Lung (tissue), 12 donors: ENCODE results near the gene TRABD2A. TPM values are rescaled to one million over a fixed set of nuclear protein-coding genes. Genes with fewer than 3 reads are reported as not detected.

Experiments used
- ATAC-seq: fragments of 200-7000 bp; cut with Tn5 transposase; one replicate; pipeline ENCODE4 v1.9.1; 2020; ENCODE audit warnings: moderate number of reproducible peaks; ENCODE audit not compliant: insufficient read depth, low FRiP score
- DNase-seq, 3 donors: peaks; one replicate each; pipeline ENCODE4 v3.0.0-alpha.2; 2013 to 2017
- H3K27ac ChIP-seq, 2 donors: one replicate each; pipeline ENCODE4 v1.5.1; 2013; ENCODE audit warnings: mild to moderate bottlenecking in 2 of 2, moderate library complexity in 2 of 2, control low read depth in 1 of 2, inconsistent platforms in 1 of 2, low read depth in 1 of 2, low read length in 1 of 2
- H3K27me3 ChIP-seq, 3 donors: one replicate each; pipeline ENCODE4 v1.5.1; 2013; ENCODE audit warnings: low read length in 2 of 3; ENCODE audit not compliant: control insufficient read depth in 3 of 3, insufficient read depth in 3 of 3
- H3K36me3 ChIP-seq, 4 donors: one replicate each; pipeline ENCODE4 v1.5.1; 2013; ENCODE audit warnings: low read length in 4 of 4, mild to moderate bottlenecking in 1 of 4, moderate library complexity in 1 of 4; ENCODE audit not compliant: control insufficient read depth in 4 of 4, insufficient read depth in 4 of 4
- H3K4me1 ChIP-seq, 5 donors: one replicate each; pipeline ENCODE4 v1.5.1; 2013; ENCODE audit warnings: low read length in 5 of 5, mild to moderate bottlenecking in 2 of 5, moderate library complexity in 1 of 5; ENCODE audit not compliant: control insufficient read depth in 5 of 5, insufficient read depth in 5 of 5
- H3K4me3 ChIP-seq: one replicate; pipeline ENCODE4 v1.5.1; 2013; ENCODE audit warnings: mild to moderate bottlenecking, control low read depth, moderate library complexity
- H3K9ac ChIP-seq, 2 donors: one replicate each; pipeline ENCODE4 v1.5.1; 2013; ENCODE audit warnings: low read length in 2 of 2, control low read depth in 1 of 2; ENCODE audit not compliant: insufficient read depth in 1 of 2
- H3K9me3 ChIP-seq, 4 donors: one replicate each; pipeline ENCODE4 v1.5.1; 2013; ENCODE audit warnings: low read length in 3 of 4, mild to moderate bottlenecking in 1 of 4, moderate library complexity in 1 of 4; ENCODE audit not compliant: control insufficient read depth in 4 of 4, insufficient read depth in 3 of 4
- WGBS, 2 donors: extraction: QIAGEN DNeasy Blood & Tissue Kit; methylation state at CpG; one replicate each; pipeline ENCODE4 v1.1.7; 2013; 5-methylcytosine and 5-hydroxymethylcytosine counted together
- polyA plus RNA-seq, 2 donors: library from polyadenylated mRNA; stranded (reverse); fragments of 200-250 nt; gene quantifications; one replicate each; pipeline ENCODE4 v1.2.1, GENCODE V29; 2013
- total RNA-seq, 2 donors: library from RNA; depleted of rRNA in 1 of 2; stranded (reverse); fragments of >200 nt in 1 of 2; gene quantifications; one replicate each; pipeline ENCODE4 v1.2.1, GENCODE V29; 2014 to 2021
- TF ChIP-seq, protein P1 (sequence below): IDR thresholded peaks from 2 replicates; pipeline ENCODE4 v1.5.1; 2012; ENCODE audit warnings: mild to moderate bottlenecking; ENCODE audit errors: control extremely low read depth, extremely low read depth
- donor health status: control.
- donor health status: control.
- donor health status: Bipolar disorder and iron deficiency.
- donor health status: healthy.
- donor health status: DM: yes; HTN: yes; CAD: no.

Gene TRABD2A
- total and polyA plus RNA-seq, 4 donors: 1.9 to 3.1 (median 2.3) TPM

- ATAC-seq: no peak
- H3K4me3 ChIP-seq: no peak overlapping the region
Observed at GRCh38 chr2:84799772-84800171, 81.1 kb downstream of the TRABD2A start.

GRCh38 chr2:84797271-84797670, 83.6 kb downstream of the TRABD2A start:
- TF ChIP-seq, protein P1, sequence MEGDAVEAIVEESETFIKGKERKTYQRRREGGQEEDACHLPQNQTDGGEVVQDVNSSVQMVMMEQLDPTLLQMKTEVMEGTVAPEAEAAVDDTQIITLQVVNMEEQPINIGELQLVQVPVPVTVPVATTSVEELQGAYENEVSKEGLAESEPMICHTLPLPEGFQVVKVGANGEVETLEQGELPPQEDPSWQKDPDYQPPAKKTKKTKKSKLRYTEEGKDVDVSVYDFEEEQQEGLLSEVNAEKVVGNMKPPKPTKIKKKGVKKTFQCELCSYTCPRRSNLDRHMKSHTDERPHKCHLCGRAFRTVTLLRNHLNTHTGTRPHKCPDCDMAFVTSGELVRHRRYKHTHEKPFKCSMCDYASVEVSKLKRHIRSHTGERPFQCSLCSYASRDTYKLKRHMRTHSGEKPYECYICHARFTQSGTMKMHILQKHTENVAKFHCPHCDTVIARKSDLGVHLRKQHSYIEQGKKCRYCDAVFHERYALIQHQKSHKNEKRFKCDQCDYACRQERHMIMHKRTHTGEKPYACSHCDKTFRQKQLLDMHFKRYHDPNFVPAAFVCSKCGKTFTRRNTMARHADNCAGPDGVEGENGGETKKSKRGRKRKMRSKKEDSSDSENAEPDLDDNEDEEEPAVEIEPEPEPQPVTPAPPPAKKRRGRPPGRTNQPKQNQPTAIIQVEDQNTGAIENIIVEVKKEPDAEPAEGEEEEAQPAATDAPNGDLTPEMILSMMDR: no peak
- H3K9me3 ChIP-seq: peaks cover 0 to 6% (median 4%) of the 10 kb centered on the region in 4 donors
- H3K4me3 ChIP-seq: no peak overlapping the region
- no peak overlapping the region for H3K9ac ChIP-seq
- no peaks in the 10 kb centered on the region for H3K4me1 ChIP-seq
- H3K36me3 ChIP-seq: no peaks in the 10 kb centered on the region
- 96 to 98% methylated on average over 3 of the region's 3 CpGs for WGBS, 2 donors
- no peak overlapping the region for H3K27ac ChIP-seq
- no peak for ATAC-seq
- no peak for DNase-seq
- no peaks in the 10 kb centered on the region for H3K27me3 ChIP-seq

More at GRCh38 chr2:84799772-84800171, 81.1 kb downstream of the TRABD2A start:
- TF ChIP-seq, protein P1: no peak
- 97 to 100% methylated on average over 1 of the region's 1 CpG for WGBS, 2 donors
- Histone ChIP-seq H3K27ac (no peak overlapping the region), H3K36me3 (no peaks in the 10 kb centered on the region), H3K4me1 (no peaks in the 10 kb centered on the region), H3K9ac (no peak overlapping the region), H3K9me3 (peaks cover 0 to 6% (median 2%) of the 10 kb centered on the region in 4 donors), H3K27me3 (no peaks in the 10 kb centered on the region)
- no peak for DNase-seq

DNA sequence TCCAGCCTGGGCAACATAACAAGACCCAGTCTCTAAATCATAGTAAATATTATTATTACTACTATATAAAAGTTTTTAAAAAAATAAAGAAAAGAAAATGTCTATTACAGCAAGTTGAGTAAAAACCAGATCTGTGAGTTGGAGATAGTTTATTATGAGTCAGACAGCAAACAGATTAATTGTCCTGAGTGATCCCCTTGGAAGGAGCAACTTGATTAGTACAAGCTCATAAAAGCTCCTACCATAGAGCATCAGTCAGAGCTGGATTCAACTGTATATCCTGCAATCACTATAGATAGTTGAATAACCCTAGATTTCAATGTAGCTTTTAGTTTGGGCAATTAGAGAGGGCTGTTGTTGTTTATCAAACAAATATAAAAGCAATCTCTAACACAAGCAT, 84.1 kb downstream of the TRABD2A start:
- Histone ChIP-seq H3K27ac (no peak overlapping the region), H3K4me1 (no peaks in the 10 kb centered on the region), H3K27me3 (no peaks in the 10 kb centered on the region), H3K4me3 (no peak overlapping the region), H3K9ac (no peak overlapping the region), H3K9me3 (peaks cover under 1 to 3% (median 2%) of the 10 kb centered on the region in 4 donors), H3K36me3 (no peaks in the 10 kb centered on the region)
- DNase-seq (no peak), ATAC-seq (no peak)
- TF ChIP-seq, protein P1: no peak

DNA sequence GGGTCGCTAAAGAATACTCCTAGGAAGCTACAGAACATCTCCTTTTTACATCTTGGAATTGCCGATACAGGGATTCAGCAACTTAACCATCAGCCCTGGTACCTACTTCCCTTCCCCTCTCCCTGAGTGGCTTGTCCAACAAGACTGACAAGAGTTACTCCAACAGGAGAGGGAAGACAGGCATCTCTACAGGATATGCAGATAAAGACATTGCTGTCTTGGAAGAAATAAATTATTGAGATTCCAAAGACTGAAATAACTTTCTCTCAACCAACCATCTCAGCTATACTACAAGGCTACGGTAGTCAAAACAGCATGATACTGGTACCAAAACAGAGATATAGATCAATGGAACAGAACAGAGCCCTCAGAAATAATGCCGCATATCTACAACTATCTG, 87.2 kb downstream of the TRABD2A start:
- Histone ChIP-seq H3K27ac (no peak overlapping the region), H3K4me1 (no peaks in the 10 kb centered on the region), H3K9ac (no peak overlapping the region), H3K9me3 (peaks cover 0 to 3% (median 1%) of the 10 kb centered on the region in 4 donors), H3K36me3 (no peaks in the 10 kb centered on the region), H3K4me3 (no peak overlapping the region), H3K27me3 (no peaks in the 10 kb centered on the region)
- TF ChIP-seq, protein P1: no peak
- no peak for ATAC-seq
- WGBS, 2 donors: 87 to 88% methylated on average over 3 to 4 of the region's 4 CpGs
- DNase-seq: no peak
